ENCODE results near the gene NMT2. TPM values are rescaled to one million over a fixed set of nuclear protein-coding genes. Genes with fewer than 3 reads are reported as not detected.

NMT2 gene
- total RNA-seq, 2 experiments from 2014 or later: 0.72 to 0.82 TPM

- no TSS peak for BruUV-seq (replicated peaks)
- Histone ChIP-seq H4K20me1 (ENCODE audit: insufficient read depth, low read length) (no peaks in the 10 kb centered on the region), H3K9me2 (ENCODE audit: insufficient read depth, low read length) (no peaks in the 10 kb centered on the region), H3K79me2 (ENCODE audit: insufficient read depth, low read depth, low read length) (no peaks in the 10 kb centered on the region), H2AFZ (ENCODE audit: low read length) (no peak overlapping the region), H3K36me3 (ENCODE audit: insufficient read depth, low read length) (no peaks in the 10 kb centered on the region), H3K4me3 (ENCODE audit: low read depth, low read length, poor library complexity, severe bottlenecking) (no peak overlapping the region), H3K4me2 (ENCODE audit: low read length) (no peak overlapping the region), H3K9me3 (ENCODE audit: low read length) (no peaks in the 10 kb centered on the region), H3K27ac (ENCODE audit: low read depth, low read length, poor library complexity, severe bottlenecking) (no peak overlapping the region), H3K4me1 (ENCODE audit: insufficient read depth, low read length, poor library complexity, severe bottlenecking) (no peaks in the 10 kb centered on the region)
- no peak for DNase-seq (ENCODE audit: low spot score)
- ChIA-PET CTCF (ENCODE audit: unreplicated experiment) (interaction anchor here (0.6 kb wide), 1 partner anchor 81 kb away, joined by 3 read pairs; no protein-coding TSS in a partner anchor), POLR2A (no interaction called here)
- intact Hi-C loops (cut with micrococcal nuclease; ENCODE audit: unreplicated experiment): no loop called here
- TF ChIP-seq, protein P1, sequence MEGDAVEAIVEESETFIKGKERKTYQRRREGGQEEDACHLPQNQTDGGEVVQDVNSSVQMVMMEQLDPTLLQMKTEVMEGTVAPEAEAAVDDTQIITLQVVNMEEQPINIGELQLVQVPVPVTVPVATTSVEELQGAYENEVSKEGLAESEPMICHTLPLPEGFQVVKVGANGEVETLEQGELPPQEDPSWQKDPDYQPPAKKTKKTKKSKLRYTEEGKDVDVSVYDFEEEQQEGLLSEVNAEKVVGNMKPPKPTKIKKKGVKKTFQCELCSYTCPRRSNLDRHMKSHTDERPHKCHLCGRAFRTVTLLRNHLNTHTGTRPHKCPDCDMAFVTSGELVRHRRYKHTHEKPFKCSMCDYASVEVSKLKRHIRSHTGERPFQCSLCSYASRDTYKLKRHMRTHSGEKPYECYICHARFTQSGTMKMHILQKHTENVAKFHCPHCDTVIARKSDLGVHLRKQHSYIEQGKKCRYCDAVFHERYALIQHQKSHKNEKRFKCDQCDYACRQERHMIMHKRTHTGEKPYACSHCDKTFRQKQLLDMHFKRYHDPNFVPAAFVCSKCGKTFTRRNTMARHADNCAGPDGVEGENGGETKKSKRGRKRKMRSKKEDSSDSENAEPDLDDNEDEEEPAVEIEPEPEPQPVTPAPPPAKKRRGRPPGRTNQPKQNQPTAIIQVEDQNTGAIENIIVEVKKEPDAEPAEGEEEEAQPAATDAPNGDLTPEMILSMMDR (conservative IDR thresholded peaks at IDR 0.05; ENCODE audit: low read length): no peak
- TF ChIP-seq EZH2phosphoT487 (IDR thresholded peaks at IDR 0.05; ENCODE audit: borderline replicate concordance, low read depth, low read length): no peak
These were observed 20.1 kb upstream of the NMT2 start for GRCh38 chr10:15188603-15189002.

GRCh38 chr10:15183689-15184481, 15.4 kb upstream of the NMT2 start:
- Histone ChIP-seq H3K4me2 (ENCODE audit: low read length) (no peak overlapping the region), H3K79me2 (ENCODE audit: insufficient read depth, low read depth, low read length) (no peaks in the 10 kb centered on the region), H2AFZ (ENCODE audit: low read length) (no peak overlapping the region), H3K4me3 (ENCODE audit: low read depth, low read length, poor library complexity, severe bottlenecking) (no peak overlapping the region), H3K36me3 (ENCODE audit: insufficient read depth, low read length) (no peaks in the 10 kb centered on the region), H3K9me3 (ENCODE audit: low read length) (no peaks in the 10 kb centered on the region), H3K9me2 (ENCODE audit: insufficient read depth, low read length) (no peaks in the 10 kb centered on the region), H4K20me1 (ENCODE audit: insufficient read depth, low read length) (no peaks in the 10 kb centered on the region), H3K4me1 (ENCODE audit: insufficient read depth, low read length, poor library complexity, severe bottlenecking) (no peaks in the 10 kb centered on the region), H3K27ac (ENCODE audit: low read depth, low read length, poor library complexity, severe bottlenecking) (no peak overlapping the region)
- intact Hi-C loops (cut with micrococcal nuclease; ENCODE audit: unreplicated experiment): no loop called here
- POLR2A ChIA-PET: interaction anchor here (0.6 kb wide), 2 partner anchors 20 to 35 kb away, joined by 3 read pairs; no protein-coding TSS in a partner anchor
- CTCF ChIA-PET (ENCODE audit: unreplicated experiment): no interaction called here
- TF ChIP-seq, protein P1 (conservative IDR thresholded peaks at IDR 0.05; ENCODE audit: low read length): no peak
- TF ChIP-seq EZH2phosphoT487 (IDR thresholded peaks at IDR 0.05; ENCODE audit: borderline replicate concordance, low read depth, low read length): no peak
- DNase-seq (ENCODE audit: low spot score): no peak
- no TSS peak for BruUV-seq (replicated peaks)

GRCh38 chr10:15182540-15183207, 14.2 kb upstream of the NMT2 start:
- Histone ChIP-seq H3K27ac (ENCODE audit: low read depth, low read length, poor library complexity, severe bottlenecking) (no peak overlapping the region), H2AFZ (ENCODE audit: low read length) (no peak overlapping the region), H3K9me3 (ENCODE audit: low read length) (no peaks in the 10 kb centered on the region), H3K9me2 (ENCODE audit: insufficient read depth, low read length) (no peaks in the 10 kb centered on the region), H3K4me2 (ENCODE audit: low read length) (no peak overlapping the region), H4K20me1 (ENCODE audit: insufficient read depth, low read length) (no peaks in the 10 kb centered on the region), H3K79me2 (ENCODE audit: insufficient read depth, low read depth, low read length) (no peaks in the 10 kb centered on the region), H3K4me3 (ENCODE audit: low read depth, low read length, poor library complexity, severe bottlenecking) (no peak overlapping the region), H3K36me3 (ENCODE audit: insufficient read depth, low read length) (no peaks in the 10 kb centered on the region), H3K4me1 (ENCODE audit: insufficient read depth, low read length, poor library complexity, severe bottlenecking) (no peaks in the 10 kb centered on the region)
- TF ChIP-seq EZH2phosphoT487 (IDR thresholded peaks at IDR 0.05; ENCODE audit: borderline replicate concordance, low read depth, low read length): no peak
- TF ChIP-seq, protein P1 (conservative IDR thresholded peaks at IDR 0.05; ENCODE audit: low read length): no peak
- ChIA-PET POLR2A (no interaction called here), CTCF (ENCODE audit: unreplicated experiment) (no interaction called here)
- intact Hi-C loops (cut with micrococcal nuclease; ENCODE audit: unreplicated experiment): no loop called here
- DNase-seq (ENCODE audit: low spot score): no peak
- BruUV-seq (replicated peaks): no TSS peak
